Measurements from ENCODE around the gene TSPAN7. TPM values are rescaled to one million over a fixed set of nuclear protein-coding genes. Genes with fewer than 3 reads are reported as not detected.

TSPAN7 gene
- total RNA-seq, 1 donor from 2014 or later, result 25.6 TPM

DNA sequence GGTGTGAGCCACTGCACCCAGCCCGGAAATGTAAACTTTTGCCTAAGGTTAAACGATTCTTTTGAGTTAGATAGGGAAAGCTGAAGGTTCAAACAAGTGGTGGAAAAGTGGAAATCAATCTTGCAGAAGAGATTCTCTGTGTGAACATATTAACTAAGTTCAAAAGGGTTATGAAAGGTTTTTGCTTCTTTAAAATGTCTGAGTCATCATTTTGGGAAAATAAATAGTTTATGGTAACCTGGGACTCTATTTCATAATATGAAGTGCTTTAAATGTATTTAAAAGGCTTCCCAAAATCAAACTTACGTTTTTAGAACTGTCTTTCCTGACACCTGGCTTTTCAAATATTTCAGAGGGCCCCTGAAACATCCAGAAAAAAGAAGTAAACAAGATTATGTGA is 166.3 kb downstream of the TSPAN7 start:
- Histone ChIP-seq H3K27me3 (ENCODE audit: control insufficient read depth in 3 of 3, insufficient read depth in 3 of 3, low read length in 3 of 3) (no peaks in the 10 kb centered on the region), H3K9ac (ENCODE audit: low read depth in 1 of 3, low read length in 3 of 3) (no peak overlapping the region), H3K36me3 (ENCODE audit: control insufficient read depth in 3 of 3, insufficient read depth in 3 of 3, low read length in 3 of 3) (no peaks in the 10 kb centered on the region), H3K9me3 (ENCODE audit: control insufficient read depth in 3 of 3, low read length in 3 of 3) (no peaks in the 10 kb centered on the region), H3K4me1 (ENCODE audit: control insufficient read depth in 3 of 3, insufficient read depth in 3 of 3, low read length in 3 of 3) (no peaks in the 10 kb centered on the region), H3K27ac (ENCODE audit: low read depth, low read length) (no peak overlapping the region), H3K4me3 (ENCODE audit: low read length in 3 of 3) (no peak overlapping the region)

DNA sequence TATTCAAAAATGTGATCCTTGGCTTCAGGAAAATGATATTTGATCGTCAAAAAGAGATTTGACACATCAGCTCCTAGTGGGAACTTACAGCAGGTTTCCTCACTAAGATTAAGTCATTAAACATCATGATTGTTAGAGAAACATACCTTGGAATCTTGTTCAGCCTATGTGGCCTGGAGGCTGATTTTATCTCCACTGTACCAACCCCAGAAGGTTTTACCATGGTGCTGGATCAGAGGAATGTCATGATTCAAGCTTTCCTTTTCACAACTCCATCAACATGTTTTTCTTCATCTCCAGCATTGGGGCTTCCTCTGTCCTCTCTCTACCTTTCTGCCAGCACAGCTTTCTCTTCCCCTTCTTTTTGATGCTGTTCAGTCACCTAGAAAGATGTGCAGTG is 171.5 kb downstream of the TSPAN7 start:
- Histone ChIP-seq H3K27ac (ENCODE audit: low read depth, low read length) (no peak overlapping the region), H3K9ac (ENCODE audit: low read depth in 1 of 3, low read length in 3 of 3) (no peak overlapping the region), H3K4me3 (ENCODE audit: low read length in 3 of 3) (no peak overlapping the region)

More for the DNA sequence above, 171.5 kb downstream of the TSPAN7 start:
- Histone ChIP-seq H3K36me3 (ENCODE audit: control insufficient read depth in 3 of 3, insufficient read depth in 3 of 3, low read length in 3 of 3) (no peaks in the 10 kb centered on the region), H3K9me3 (ENCODE audit: control insufficient read depth in 3 of 3, low read length in 3 of 3) (no peaks in the 10 kb centered on the region), H3K4me1 (ENCODE audit: control insufficient read depth in 3 of 3, insufficient read depth in 3 of 3, low read length in 3 of 3) (no peaks in the 10 kb centered on the region), H3K27me3 (ENCODE audit: control insufficient read depth in 3 of 3, insufficient read depth in 3 of 3, low read length in 3 of 3) (no peaks in the 10 kb centered on the region)

Small RNA genes within 50 kb of the gene (small RNA-seq; reads per million reads assigned to genes)
- not detected for gene RNU7-7P

Other genes with a start within 250 kb of the TSPAN7 start
- gene RPGR, start 234.0 kb upstream of the TSPAN7 start, total RNA-seq, result 6.3 TPM
- not detected for gene OTC, start 208.9 kb upstream of the TSPAN7 start, total RNA-seq
- 14.6 TPM for gene MID1IP1, start 239.9 kb downstream of the TSPAN7 start, total RNA-seq

All from skeletal muscle tissue (tissue), 5 donors.